GM12874 (cell line): Measurements from ENCODE around the gene TMEM185B.
A peak's percentile ranks its signal among the peaks of the same experiment; 100 is the strongest.

Experiments
- CTCF ChIP-seq: IDR thresholded peaks from 2 replicates; pipeline ENCODE4 v1.5.1; 2011; ENCODE audit warnings: low read depth, mild to moderate bottlenecking, control low read depth, low read length, moderate library complexity; ENCODE audit not compliant: insufficient read depth

TMEM185B gene

DNA sequence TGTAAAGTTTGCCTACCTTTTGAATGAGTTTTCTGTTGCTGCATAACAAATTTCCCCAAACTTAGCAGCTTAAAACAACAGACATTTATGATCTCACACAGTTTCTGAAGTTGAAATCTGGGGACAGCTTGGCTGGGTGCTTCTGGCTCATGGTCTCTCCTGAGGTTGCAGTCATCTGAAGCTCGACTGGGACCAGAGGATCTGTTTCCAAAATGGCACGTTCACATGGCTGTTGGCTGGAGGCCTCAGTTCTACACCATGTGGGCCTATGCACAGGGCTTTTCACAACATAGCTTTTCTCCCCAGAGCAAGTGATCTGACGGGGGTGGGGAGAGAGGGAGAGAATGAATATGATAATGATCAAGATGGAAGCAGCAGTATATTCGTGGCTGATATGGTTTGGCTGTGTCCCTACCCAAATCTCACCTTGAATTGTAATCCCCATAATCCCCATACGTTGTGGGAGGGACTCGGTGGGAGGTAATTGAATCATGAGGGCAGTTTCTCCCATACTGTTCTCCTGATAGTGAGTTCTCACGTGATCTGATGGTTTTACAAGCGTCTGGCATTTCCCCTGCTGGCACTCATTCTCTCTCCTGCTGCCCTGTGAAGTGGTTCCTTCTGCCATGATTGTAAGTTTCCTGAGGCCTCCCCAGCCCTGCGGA lies 32.9 kb upstream of the TMEM185B start:
- no peak for TF ChIP-seq CTCF

DNA sequence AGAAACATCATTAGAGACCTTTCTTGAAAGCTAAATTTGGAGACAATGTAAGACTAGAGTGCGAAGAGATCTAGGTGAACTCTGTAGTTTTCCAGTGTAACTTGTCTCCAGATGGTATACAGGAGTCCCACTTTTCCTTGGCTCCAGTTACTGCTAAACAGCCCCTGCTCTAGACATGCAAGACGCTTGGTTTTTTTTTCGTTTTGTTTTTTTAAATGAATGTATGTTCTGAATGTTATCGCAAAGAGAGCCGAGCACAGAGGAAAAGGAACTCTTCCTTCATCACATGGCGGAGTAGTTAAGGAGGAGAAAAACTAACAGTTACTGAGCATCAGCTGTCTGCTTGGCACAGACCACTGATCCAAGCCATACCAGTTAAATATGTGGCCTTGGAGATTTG lies 31.9 kb upstream of the TMEM185B start:
- TF ChIP-seq CTCF: no peak

DNA sequence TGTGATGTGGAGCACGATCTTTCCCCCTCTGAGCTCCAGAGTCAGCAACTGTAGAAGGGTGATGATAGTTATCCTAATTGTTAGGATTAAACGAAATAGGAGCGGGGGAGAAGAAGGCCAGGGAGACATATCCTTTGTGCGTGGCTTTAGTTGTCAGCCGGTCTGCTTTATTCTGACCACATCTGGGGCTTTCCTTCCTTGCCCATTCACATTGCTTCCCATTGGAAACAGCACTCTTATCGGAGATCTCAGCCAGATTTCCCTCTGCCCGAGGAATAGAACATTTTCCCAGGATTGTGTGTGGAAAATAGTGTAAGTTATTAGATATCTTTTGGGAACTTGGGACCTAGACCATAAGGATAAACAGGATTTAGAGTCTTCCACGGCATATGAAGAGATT lies 31.0 kb upstream of the TMEM185B start:
- no peak for TF ChIP-seq CTCF

GRCh38 chr2:120253021-120253882 lies 30.1 kb upstream of the TMEM185B start:
- peak; percentile 31 for TF ChIP-seq CTCF

DNA sequence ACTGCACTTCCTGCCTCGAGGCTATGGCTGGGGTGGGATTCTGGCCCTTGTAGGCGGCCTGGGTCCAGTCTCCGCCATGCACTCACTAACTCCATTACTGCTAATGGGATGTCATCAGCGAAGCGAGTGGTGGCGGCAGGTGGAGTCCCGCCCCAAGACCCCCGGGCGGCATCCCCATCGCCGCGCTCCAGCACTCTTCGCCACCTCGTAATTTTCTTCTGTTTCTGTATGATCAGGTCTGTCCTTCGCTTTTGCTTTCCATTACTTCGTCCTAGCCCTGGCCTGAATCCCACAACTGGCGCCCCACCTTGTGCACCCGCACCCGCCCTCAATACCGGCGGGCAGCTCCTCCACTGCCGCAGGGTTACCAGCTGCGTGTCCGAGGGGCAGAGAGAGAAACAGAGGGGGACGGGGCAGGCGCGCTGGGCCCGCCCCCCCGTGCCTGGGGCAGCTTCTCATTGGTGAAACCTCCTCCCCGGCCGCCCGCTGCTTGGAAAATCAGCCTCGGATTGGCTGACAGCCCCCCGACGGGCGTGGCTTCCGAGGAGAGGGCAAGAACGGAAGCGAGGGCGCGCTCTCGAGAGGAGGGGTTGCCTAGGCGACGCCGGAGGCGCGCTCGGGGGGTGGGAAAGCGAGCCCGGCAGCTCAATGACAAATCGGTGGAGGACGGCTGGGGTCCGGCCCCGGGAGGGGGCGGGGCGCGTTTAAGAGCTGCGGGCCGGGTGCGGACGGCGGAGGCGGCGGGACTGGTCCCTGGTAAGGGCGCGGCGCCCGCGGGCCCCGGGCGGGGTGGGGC lies 29.2 kb upstream of the TMEM185B start, which contains the start of gene RALB:
Gene RALB, plus strand, starts transcription at position 628 of the 796 bp plus-strand sequence. CDS start 25,813 bp downstream, outside the sequence.
- TF ChIP-seq CTCF: no peak

DNA sequence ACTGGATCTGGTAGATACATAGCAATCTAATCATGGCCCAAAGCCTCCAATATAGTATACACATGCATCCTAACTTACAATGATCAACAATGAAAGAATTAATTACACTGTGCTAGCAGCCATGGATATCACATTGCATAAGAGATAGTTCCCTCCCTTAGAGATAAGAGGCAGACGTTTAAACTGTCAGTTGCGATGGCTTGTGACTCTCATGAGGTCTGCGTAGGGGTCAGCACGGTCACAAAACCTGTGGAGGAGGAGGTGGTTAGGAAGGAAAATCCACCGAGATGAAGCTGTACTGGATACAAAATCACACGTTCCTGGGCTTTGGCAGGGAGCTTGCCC lies 28.7 kb upstream of the TMEM185B start:
- no peak for TF ChIP-seq CTCF

GRCh38 chr2:120251078-120251477 lies 27.9 kb upstream of the TMEM185B start:
- no peak for TF ChIP-seq CTCF
